ENCODE data around the gene PALM. TPM values are rescaled to one million over a fixed set of nuclear protein-coding genes. Genes with fewer than 3 reads are reported as not detected.

The PALM gene
- total RNA-seq, 1 experiment from 2014 or later, result 21.2 TPM

DNA sequence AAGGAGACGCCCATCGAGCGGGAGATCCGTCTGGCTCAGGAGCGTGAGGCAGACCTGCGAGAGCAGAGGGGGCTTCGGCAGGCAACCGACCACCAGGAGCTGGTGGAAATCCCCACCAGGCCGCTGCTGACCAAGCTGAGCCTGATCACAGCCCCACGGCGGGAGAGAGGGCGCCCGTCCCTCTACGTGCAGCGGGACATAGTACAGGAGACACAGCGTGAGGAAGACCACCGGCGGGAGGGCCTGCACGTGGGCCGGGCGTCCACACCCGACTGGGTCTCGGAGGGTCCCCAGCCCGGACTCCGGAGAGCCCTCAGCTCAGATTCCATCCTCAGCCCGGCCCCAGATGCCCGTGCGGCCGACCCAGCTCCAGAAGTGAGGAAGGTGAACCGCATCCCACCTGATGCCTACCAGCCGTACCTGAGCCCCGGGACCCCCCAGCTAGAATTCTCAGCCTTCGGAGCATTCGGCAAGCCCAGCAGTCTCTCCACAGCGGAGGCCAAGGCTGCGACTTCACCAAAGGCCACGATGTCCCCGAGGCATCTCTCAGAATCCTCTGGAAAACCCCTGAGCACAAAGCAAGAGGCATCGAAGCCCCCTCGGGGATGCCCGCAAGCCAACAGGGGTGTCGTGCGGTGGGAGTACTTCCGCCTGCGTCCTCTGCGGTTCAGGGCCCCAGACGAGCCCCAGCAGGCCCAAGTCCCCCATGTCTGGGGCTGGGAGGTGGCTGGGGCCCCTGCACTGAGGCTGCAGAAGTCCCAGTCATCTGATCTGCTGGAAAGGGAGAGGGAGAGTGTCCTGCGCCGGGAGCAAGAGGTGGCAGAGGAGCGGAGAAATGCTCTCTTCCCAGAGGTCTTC is 49.3 kb downstream of the PALM start:
- intact Hi-C loops (cut with micrococcal nuclease; ENCODE audit: unreplicated experiment), result no loop called here
- H3K9me3 ChIP-seq (ENCODE audit: low read depth, low read length, poor library complexity, severe bottlenecking), result peaks cover 6% of the 10 kb centered on the region
- no peak for DNase-seq (ENCODE audit: low spot score)
- no TSS peak for BruUV-seq (replicated peaks)
- TF ChIP-seq, protein P1, sequence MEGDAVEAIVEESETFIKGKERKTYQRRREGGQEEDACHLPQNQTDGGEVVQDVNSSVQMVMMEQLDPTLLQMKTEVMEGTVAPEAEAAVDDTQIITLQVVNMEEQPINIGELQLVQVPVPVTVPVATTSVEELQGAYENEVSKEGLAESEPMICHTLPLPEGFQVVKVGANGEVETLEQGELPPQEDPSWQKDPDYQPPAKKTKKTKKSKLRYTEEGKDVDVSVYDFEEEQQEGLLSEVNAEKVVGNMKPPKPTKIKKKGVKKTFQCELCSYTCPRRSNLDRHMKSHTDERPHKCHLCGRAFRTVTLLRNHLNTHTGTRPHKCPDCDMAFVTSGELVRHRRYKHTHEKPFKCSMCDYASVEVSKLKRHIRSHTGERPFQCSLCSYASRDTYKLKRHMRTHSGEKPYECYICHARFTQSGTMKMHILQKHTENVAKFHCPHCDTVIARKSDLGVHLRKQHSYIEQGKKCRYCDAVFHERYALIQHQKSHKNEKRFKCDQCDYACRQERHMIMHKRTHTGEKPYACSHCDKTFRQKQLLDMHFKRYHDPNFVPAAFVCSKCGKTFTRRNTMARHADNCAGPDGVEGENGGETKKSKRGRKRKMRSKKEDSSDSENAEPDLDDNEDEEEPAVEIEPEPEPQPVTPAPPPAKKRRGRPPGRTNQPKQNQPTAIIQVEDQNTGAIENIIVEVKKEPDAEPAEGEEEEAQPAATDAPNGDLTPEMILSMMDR (conservative IDR thresholded peaks at IDR 0.05; ENCODE audit: low read depth, low read length), result no peak
- no peak for TF ChIP-seq EZH2 (IDR thresholded peaks at IDR 0.05; ENCODE audit: borderline replicate concordance, low read depth, low read length, poor library complexity, severe bottlenecking)
- no peak overlapping the region for H3K4me3 ChIP-seq (ENCODE audit: low read depth, low read length, poor library complexity, severe bottlenecking)
- ChIA-PET POLR2A (ENCODE audit: low non-redundant PET) (no interaction called here), CTCF (no interaction called here)
- no peak overlapping the region for H3K27ac ChIP-seq (ENCODE audit: low read depth, low read length, poor library complexity, severe bottlenecking)
- H3K4me1 ChIP-seq (ENCODE audit: insufficient read depth, low read length, poor library complexity, severe bottlenecking), result no peaks in the 10 kb centered on the region
- H3K36me3 ChIP-seq (ENCODE audit: insufficient read depth, low read length, poor library complexity, severe bottlenecking), result no peaks in the 10 kb centered on the region
- no peaks in the 10 kb centered on the region for H3K27me3 ChIP-seq (replicated peaks; ENCODE audit: insufficient read depth, low read depth, low read length, poor library complexity)

DNA sequence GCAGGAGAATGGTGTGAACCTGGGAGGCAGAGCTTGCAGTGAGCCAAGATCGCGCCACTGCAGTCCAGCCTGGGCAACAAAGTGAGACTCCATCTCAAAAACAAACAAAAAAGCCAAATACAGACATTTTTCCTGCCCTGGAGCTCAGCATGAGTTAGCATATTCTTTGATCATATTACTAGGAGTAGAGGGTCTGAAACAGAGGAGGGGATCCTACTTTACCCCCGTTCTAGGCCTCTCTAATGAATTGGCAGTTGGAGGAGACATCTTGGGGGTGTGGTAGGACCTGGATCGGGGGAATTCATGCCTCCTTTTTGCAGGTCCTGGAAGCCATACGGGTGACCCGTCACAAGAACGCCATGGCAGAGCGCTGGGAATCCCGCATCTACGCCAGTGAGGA is 54.4 kb downstream of the PALM start:
- POLR2A ChIA-PET (ENCODE audit: low non-redundant PET), result no interaction called here

DNA sequence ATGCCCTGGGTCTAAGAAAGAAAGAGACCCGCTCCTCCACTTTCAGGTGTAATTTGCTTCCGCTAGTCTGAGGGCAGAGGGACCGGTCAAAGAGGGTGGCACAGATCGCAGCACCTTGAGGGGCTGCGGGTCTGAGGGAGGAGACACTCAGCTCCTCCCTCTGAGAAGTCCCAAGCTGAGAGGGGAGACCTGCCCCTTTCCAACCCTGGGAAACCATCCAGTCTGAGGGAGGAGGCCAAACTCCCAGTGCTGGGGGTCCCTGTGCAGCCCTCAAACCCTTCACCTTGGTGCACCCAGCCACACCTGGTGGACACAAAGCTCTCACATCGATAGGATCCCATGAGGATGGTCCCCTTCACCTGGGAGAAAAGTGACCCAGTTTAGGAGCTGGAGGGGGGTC is 55.1 kb downstream of the PALM start:
- CTCF ChIA-PET, result no interaction called here
- intact Hi-C loops (cut with micrococcal nuclease; ENCODE audit: unreplicated experiment), result no loop called here
- TF ChIP-seq EZH2 (IDR thresholded peaks at IDR 0.05; ENCODE audit: borderline replicate concordance, low read depth, low read length, poor library complexity, severe bottlenecking), result no peak
- TF ChIP-seq, protein P1 (conservative IDR thresholded peaks at IDR 0.05; ENCODE audit: low read depth, low read length), result no peak
- Histone ChIP-seq H3K9me3 (ENCODE audit: low read depth, low read length, poor library complexity, severe bottlenecking) (peaks cover under 1% of the 10 kb centered on the region), H3K36me3 (ENCODE audit: insufficient read depth, low read length, poor library complexity, severe bottlenecking) (no peaks in the 10 kb centered on the region), H3K27me3 (replicated peaks; ENCODE audit: insufficient read depth, low read depth, low read length, poor library complexity) (no peaks in the 10 kb centered on the region), H3K4me3 (ENCODE audit: low read depth, low read length, poor library complexity, severe bottlenecking) (no peak overlapping the region), H3K4me1 (ENCODE audit: insufficient read depth, low read length, poor library complexity, severe bottlenecking) (no peaks in the 10 kb centered on the region), H3K27ac (ENCODE audit: low read depth, low read length, poor library complexity, severe bottlenecking) (no peak overlapping the region)
- no peak for DNase-seq (ENCODE audit: low spot score)
- POLR2A ChIA-PET (ENCODE audit: low non-redundant PET), result no interaction called here
- no TSS peak for BruUV-seq (replicated peaks)

More for the DNA sequence above, 54.4 kb downstream of the PALM start:
- CTCF ChIA-PET, result no interaction called here
- TF ChIP-seq, protein P1 (conservative IDR thresholded peaks at IDR 0.05; ENCODE audit: low read depth, low read length), result no peak
- TF ChIP-seq EZH2 (IDR thresholded peaks at IDR 0.05; ENCODE audit: borderline replicate concordance, low read depth, low read length, poor library complexity, severe bottlenecking), result no peak
- Histone ChIP-seq H3K27me3 (replicated peaks; ENCODE audit: insufficient read depth, low read depth, low read length, poor library complexity) (no peaks in the 10 kb centered on the region), H3K36me3 (ENCODE audit: insufficient read depth, low read length, poor library complexity, severe bottlenecking) (no peaks in the 10 kb centered on the region), H3K27ac (ENCODE audit: low read depth, low read length, poor library complexity, severe bottlenecking) (no peak overlapping the region), H3K9me3 (ENCODE audit: low read depth, low read length, poor library complexity, severe bottlenecking) (peaks cover 6% of the 10 kb centered on the region), H3K4me3 (ENCODE audit: low read depth, low read length, poor library complexity, severe bottlenecking) (no peak overlapping the region), H3K4me1 (ENCODE audit: insufficient read depth, low read length, poor library complexity, severe bottlenecking) (no peaks in the 10 kb centered on the region)
- no peak for DNase-seq (ENCODE audit: low spot score)
- intact Hi-C loops (cut with micrococcal nuclease; ENCODE audit: unreplicated experiment), result no loop called here
- BruUV-seq (replicated peaks), result no TSS peak
